NB4 (cell line): ENCODE measurements around the gene KRT32.

Source experiments
- CTCF ChIP-seq: IDR thresholded peaks from one replicate; pipeline ENCODE4 v1.5.1; 2012; ENCODE audit warnings: low read depth, low read length
- MAX ChIP-seq: IDR thresholded peaks from 2 replicates; pipeline ENCODE4 v1.6.1; 2011; ENCODE audit warnings: low read depth, low read length
- MYC ChIP-seq: IDR thresholded peaks from 2 replicates; pipeline ENCODE4 v1.6.1; 2011; ENCODE audit warnings: low read depth, low read length
- POLR2A ChIP-seq: IDR thresholded peaks from 2 replicates; pipeline ENCODE4 v1.6.1; 2011; ENCODE audit warnings: mild to moderate bottlenecking; ENCODE audit not compliant: insufficient read length; ENCODE audit errors: extremely low read depth

GRCh38 chr17:41464173-41464572 is 3.0 kb downstream of the KRT32 start:
- TF ChIP-seq CTCF (no peak), MAX (no peak), POLR2A (no peak), MYC (no peak)
